D341Med (cell line): ENCODE results near the gene ERG.

Source experiments
- DNase-seq: peaks from one replicate; pipeline ENCODE4 v3.0.0; 2012; ENCODE audit warnings: low spot score

The ERG gene

DNA sequence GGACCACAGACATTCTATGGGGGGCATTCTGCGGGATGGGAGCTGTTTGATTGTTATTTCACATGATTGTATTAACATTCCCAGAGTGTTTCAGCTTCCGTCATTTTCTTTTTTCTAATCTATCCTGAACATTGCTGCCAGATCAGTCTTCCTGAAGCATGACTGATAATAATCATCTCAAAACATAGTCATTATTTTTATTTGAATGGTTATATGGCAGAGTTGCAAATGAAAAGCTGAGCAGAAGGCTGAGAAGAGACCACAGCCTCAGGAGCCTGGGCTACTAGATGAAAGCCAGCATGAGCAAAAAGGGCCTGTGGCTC, 109.0 kb downstream of the ERG start:
- DNase-seq: no peak

DNA sequence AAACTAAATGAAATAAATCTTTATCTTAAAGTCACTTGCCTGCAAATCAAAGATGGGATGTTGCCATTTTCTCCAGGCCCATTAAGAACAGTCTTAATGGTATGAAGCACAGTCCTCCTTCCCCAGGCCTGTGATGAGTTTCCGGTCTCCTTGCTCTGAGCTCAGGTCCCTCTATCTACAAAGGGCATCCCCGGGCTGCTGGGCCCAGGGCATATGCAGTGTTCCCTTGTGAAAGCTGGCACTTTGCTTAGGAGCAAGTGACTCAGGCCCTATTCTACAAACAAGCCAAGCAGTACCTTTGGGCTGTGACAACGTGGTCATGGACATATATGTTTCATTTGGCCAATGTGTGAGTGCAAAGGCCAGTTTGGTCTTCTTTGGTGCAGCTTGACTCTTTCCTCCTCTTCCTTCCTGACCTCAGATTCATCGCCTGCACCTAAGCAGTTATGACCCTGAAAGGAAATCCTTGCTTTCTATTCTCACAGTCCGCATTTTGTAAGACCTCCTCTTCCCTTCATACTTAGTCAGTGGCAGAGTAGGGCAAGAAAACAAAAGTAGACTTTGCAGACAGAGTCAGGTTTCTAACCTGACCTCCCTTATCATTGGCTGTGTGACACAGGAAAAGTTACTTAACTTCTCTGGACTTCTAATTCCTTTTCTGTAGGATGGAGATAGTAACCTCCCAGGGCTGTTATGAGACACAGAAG, 109.5 kb downstream of the ERG start:
- DNase-seq: no peak

DNA sequence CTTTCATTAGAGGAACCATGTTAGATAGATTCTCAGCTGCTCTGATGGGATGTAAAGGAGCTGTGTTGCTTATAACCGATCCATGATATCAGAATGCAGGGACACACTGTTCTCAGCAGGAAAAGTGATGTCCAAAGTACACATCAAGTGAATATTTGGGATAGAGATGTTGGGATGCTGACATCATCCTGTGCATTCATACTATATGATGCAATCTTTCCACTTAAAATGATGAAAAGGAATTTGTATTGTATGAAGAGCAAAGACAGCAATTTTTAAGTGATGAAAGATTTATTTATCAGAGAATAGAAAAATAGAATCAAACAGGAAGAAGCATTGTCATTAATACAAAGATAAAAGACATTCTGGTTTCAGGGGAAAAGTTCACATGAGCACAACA, 110.1 kb downstream of the ERG start:
- no peak for DNase-seq

DNA sequence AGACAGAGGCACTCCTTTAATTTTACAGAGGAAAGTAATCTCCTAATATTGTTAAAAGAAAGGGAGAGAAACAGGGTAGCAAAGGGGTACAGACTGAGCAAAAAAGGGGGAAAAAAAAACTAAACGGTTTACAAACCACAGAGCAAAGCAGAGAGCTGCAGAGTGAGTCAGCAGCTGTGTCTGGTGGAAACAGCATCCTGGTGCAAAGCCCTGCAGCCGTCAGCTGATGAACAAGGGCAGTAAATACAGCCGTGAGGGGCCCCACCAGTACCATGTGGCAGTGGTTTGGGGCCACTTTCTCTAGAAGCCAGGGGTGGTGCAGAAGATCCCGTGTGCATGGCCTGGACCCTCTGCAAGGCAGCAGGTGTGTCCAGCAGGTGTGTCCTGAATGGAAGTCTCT, 111.3 kb downstream of the ERG start:
- no peak for DNase-seq

DNA sequence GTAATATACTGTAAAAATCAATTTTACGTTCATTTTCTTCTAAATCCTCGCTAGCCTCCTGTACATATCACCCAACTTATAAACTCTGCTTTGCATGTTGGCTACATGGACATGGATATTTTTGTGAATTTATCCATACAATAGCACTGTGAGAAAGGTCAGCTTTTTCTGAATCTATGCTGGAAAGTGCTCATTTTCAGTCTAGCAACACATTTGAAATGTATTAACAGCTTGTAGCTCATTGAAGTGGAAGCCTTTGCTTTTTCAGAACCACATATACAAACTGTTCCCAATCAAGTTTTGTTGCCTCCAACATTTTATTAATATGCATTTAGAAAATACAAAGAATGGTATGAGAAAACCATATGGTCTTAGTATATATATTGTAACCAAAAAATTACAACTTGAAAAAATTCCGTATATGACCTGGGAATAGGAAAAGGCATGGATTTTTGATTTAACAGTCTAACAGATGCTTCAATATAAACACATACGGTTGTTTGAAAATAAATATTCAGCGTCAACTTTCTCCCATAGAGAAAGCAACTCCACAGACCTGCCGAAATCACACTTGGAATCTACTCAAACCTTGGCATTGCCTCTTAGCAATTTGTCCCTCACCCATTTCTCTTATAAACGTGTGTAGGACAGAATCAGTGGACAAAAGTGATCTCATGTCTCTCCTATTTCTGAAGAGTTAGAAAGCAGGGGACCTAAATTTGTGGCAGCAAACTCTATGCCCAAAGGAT, 112.7 kb downstream of the ERG start:
- DNase-seq: no peak

DNA sequence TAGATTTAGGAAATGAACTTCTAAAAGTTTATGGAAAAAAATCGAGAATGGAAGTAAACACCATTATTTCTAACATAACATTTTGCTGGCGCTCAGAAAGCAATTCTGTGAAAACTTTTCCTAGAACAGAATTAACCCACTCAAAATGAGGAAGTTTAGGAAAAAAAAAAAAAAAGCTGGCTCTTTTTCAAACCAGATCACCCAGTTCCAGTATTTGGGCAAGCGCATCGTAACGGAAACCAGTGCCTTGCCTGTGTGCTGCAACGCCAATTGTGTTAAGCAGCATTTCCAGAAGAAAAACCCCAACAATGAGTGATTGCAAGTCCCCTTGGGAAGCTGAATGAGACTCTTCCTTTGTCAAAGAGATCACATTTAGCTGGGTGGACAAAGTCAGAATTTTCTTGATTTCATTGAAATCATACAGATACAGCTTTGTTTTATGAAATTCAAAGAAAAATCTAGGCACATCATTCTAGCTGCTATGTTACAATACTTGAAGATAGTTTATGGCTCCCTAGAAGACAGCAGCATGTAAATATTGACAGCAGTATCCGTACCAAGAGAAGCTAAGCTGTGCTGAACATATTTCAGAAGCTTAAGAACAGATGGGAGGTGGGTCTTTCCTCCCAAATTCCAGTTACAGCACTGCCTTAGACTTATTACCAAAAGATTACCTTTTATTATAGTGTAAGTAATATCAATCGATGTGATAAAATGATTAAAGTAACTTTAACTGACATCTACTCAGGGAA, 113.4 kb downstream of the ERG start:
- DNase-seq: no peak

DNA sequence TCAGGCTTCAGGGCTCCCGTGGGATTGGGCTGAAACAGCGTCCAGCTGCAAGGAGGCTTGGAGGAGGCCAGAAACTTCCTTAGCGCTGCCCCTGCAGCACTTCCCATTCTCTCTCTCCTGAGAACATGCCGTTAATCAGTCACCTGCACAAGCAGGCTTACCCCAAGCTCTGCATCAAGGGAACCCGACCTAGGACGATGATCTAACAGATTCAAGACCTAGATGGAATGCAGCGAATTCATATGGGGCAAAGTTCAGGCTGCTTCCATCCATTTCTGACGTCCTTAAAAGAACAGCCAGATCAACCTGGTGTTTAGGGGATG, 114.1 kb downstream of the ERG start:
- no peak for DNase-seq

DNA sequence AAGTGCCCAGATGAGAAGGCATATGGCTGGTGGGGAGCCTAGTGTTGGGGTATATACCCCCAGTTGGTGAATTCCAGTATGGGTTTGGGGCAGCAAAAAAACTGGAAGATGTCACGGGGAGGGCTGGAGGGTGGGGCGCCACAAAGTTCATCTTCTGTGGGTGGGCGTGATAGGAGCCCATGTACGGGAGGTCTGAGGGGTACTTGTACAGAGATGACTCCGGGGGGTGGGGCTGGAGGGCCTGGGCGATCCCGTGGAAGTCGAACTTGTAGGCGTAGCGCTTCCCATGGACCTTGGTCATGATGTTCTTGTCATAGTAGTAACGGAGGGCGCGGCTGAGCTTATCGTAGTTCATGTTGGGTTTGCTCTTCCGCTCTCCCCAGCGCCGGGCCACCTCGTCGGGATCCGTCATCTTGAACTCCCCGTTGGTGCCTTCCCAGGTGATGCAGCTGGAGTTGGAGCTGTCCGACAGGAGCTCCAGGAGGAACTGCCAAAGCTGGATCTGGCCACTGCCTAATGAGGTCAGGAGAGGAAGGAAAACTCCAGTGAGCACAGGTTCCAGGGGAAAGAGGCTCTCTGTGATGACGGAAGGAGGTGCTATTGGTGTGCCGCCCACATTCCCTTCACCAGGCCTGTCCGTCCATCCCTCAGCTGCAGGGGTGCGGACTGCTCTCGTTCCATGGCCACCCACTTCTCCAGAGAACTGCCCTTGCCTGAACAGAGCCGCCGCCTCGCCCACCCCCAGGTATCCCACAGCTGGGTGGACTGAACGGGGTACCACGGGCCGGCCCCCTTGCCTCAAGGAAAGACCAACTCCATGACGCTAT, 114.7 kb downstream of the ERG start:
- no peak for DNase-seq

DNA sequence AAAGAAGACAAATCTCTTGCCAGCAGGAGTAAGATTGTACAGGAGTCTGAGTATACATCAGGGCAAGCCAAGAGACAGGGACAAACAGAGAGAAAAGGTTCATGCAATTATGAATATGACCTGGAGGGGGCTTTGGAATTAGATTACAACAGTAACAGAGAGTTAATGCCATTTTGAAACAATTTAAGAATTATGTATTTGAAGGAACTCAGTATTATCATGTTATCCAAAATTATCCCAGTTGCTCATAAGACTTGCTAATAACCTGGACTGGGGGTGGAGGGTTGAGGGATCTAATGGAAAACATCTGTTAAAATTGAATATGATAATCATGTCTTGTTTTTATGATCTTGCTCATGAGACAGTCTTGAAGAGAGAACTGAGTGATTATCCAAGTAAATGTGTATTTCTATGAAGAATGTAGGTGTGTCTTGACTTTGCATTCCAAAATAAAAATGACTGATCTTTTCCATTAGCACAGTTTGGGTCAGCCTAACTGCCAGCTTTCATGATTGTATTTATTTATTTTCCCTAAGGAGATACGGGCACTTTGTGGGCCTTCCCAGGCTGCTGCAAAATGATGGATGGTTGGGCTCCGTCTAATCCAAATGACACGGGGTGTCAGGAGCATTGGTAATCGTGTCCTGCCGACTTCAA, 117.7 kb downstream of the ERG start:
- no peak for DNase-seq

DNA sequence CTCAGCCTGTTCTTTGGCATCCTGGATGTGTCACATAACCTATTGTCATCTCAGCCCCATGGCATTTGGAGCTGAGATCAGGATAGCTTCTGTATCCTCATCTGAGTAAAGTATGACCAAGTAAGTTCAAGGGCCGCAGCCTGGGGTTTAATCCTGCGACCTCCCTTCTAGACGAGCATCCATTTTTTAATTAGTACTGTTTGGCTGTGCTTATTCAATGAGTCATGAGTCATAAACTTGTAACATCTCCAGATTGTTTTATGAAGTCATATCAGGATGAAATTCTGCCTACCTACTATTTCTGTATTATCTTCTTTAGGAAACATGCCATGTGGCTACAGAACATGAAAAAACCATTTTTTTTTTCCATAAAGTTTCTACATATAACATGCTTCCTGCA, 119.1 kb downstream of the ERG start:
- DNase-seq: no peak

DNA sequence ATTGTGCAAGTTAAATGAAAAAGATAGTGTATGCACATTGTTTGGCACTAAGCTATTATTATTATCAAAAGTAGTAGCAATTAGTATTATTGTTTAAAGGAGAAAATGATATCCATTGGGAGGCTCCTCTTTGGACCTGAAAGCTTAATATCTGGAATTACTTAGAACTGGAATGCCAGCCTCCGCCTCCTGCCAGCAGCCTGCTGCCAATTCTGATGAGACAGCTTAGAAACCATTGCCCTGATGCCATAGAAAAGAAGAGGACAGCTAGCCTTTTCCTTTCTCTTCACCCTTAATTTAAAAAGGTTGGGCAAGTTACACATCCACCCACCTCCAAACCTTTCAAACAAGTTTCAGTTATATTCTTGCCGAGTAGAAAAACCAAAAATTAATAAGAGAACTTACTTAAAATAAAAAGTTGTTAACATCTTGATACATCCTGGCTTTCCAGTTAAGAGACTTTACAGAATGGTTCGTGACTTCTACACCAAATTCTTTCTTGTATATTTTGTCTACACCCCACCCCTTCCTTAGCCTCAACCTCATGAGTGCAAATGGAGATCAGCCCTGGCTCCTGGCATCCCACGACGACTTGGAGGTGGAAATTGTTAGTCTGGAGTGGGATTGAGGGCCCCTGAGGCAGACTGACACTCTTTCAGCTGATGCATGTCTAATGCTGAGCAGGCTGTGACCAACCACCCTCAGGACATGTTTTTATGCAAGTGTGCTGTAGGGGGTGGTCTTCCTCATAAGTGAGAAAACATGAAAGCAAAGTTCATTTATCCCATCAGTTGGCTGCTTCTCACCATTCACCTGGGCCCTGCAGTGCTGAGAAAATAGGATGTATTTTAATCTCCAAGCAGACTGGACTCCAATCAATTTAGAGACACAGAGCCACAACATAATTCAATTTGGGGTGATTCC, 120.8 kb downstream of the ERG start:
- no peak for DNase-seq

DNA sequence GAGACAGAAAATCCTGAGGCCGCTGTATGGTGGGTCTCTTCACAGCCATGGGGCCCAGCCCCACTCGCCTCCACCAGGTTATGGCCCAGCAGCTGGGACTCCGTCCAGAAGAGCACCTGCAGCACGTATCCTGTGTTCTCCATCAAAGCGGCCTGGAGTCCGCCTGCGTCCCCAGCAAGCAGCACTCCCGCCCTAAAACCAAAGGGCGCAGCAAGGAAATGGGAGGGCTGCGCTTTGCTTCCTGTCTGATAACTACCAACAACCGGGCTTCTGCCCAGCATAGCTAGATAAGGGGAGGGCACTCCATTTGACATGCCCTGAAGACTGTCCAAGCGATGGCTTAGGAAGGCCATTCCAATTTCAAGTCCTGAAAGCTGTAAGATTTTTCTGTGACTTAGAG, 121.6 kb downstream of the ERG start:
- no peak for DNase-seq

DNA sequence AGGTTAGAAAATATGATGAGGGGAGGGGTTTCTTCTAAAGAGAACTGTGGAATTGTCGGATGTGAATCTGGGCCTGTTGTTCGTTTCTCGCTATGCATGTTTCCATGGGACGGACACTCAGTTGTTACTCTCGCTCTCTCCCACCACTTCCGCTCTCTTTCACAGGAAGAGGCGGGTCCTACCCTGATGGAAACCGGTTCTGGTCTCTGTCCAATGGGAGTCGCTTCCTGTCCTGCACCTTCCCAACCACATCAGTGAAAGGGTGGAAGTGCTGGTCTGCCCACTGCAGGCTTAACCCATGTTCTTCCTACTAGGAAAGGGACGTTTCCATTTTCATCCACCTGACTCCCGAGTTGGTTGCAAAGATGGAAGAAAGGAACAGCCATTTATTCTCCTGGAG, 122.0 kb downstream of the ERG start:
- DNase-seq: no peak

DNA sequence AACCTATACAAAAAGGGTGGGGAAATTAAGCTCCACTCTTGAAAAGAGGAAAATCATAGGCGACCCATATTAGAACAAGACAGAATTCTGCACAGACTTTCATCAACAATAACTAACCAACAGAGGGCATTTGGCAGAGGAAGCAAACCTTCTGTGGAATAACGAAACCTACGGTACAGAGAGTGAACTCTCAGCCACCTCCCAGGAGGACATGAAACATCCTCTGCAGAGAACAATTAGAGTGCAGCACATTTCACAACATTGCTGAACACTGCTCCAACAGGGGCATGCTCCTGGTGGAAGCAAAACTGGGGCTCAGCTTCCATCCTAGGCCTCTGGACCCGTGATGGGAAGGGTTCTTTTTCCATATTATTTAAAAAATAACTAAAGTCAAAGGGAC, 130.6 kb downstream of the ERG start:
- DNase-seq: no peak

DNA sequence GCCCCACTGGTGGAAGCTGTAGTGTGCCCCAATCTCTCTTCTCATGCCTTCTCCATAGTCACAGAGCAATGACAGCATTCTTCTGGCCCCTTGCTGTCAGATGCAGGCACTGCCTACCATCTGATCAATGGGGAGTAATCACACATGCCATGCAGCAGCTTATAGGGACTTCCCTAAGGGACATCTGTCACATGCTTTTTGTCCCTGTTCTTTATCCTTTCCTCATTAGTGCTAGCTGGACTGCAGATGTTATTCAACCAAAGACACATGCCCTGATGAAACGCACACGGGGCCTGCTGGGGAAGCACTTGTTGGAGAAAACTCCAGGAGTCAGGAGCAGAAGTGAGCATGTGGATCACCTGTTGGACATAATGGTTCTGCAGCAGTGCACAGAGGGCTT, 132.8 kb downstream of the ERG start:
- DNase-seq: no peak

DNA sequence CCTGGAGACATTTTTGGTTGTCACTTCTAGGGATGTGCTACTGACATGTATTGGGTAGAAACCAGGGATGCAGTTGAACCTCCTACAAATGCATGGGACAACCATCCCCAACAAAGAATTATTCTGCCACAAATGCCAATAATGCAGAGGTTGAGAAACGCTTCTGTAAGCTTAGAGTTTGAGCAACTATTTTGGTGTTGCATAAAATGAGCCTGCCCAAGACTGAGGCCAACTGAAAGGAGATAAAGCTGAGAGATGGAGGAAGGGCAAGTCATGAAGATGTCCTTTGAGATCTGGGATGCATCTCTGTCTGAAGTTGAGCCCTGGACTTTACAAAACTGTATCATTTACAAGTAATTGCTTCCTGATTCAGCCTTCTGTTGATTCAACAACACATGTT, 134.6 kb downstream of the ERG start:
- no peak for DNase-seq

DNA sequence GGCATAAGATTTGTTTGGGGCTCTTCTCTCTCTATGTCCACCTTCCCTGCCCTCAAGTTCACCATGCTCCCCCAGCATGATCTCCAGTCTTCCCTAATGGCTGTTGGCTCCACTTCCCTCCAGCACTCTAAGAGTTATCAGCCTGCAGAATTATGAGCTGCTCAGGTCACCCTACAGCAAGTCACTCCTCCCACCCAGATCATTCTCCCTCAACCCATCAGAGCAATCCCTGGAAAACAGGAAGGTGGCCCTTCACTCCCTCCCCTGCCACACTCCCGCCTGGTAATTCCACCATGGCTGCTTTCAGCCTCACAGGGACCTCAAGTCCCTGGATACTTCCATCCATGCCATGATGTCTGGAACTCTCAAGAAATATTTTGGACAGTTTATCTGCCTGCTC, 137.0 kb downstream of the ERG start:
- no peak for DNase-seq

DNA sequence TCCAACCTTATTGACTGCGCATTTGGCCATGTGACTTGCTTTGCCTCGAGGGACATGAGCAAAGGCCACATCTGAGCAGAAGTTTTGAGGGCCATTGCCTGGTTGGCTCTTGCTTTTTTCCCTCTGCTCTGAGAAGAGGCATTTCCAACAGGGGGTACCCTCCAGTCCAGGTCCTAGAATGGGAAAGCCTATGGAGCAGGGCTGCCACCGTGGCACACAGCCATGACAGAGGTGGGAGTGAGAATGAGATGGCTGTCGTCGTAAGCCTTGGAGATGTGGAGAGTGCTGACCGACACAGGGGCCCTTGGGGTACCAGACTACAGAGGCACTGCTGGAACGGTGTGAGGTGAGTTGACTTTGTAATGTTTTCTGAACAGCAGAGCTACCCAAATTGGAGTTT, 138.4 kb downstream of the ERG start:
- no peak for DNase-seq

DNA sequence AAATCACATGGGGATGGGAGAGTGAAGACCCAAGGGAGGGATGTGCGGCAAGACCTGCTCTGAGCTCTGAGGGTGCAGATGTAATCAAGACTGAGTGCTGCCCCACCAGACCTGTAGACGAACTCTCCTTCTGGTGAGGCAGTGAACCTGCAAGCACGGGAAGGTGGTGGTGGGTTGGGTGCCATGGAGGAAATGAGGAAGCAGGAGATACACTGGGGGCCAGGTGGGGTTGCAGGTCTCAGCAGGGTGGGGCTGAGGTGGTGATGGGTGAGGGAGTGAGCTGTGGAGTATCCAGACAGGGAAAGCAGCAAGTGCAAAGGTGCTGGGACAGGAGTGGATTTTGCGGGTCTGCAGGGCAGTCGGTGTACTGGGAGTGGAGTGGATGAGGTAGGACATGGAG, 139.2 kb downstream of the ERG start:
- no peak for DNase-seq

DNA sequence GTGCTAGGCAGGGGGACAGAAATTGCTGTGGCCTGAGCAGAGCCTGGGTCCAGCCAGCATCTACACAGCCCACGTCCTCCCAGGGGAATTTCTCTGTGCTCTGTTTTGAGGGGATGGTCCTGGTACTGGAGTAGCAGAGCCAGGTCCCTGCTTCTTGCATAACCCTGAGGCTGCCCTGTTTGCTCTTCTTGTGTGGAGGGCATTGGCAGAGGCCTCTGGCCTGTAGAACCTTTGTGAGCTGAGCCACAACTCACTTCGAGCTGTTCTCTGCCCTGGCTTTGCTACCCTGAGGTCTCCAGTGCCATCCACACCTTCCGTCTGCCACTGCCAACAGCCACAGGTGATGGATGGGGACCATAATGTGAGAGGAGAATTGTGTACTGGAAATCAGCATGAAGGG, 139.6 kb downstream of the ERG start:
- no peak for DNase-seq

DNA sequence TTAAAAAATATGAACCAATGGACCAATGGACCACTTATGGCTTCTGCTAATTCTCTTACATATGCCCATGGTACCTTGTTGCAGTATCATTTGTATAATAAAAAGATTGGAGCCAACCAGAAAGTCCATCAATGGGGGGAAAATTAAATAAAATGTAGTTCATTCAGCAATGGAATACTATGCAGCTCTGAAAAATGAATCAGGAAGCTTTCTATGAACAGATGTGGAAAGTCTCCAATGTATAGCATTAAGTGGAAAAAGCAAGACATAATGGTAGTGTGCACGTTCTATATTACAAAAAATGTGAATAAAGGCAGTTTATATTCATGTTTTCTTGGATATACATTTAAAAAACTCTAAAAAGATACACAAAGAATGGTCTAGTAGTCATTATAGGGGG, 140.2 kb downstream of the ERG start:
- no peak for DNase-seq
